Activated T-cell treated with anti-CD3 and anti-CD28 coated beads for 48 hours (primary cell): ENCODE results near the gene SLC5A2.
"Not testable (repeated sequence)": the region's sequence is repeated elsewhere in the genome, so short reads cannot be mapped to it uniquely, and the experiment has no call there.

Experiments used
- DNase-seq: peaks from one replicate; pipeline ENCODE4 v3.0.0-alpha.2; 2020; ENCODE audit warnings: low read depth

Gene SLC5A2

DNA sequence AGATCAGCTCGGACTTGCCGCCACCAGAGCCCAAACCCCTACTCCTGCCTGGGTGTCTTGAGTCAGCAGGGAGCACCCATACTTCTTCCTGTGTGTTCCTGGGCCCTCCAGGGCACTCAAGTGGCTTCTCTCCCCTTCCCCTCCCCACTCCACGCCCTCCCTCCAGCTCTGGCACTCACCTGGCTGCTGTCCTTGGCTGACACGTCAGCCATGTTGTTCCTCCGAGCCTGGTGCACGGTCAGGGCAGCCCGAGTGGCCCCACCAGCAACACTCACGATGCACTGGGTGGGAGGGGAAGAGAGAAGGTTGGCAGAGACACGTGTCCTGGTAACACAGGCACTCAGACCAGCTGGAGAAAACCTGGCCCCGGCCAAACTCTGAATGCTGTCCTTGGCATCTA, 13.7 kb downstream of the SLC5A2 start:
- DNase-seq = no peak

DNA sequence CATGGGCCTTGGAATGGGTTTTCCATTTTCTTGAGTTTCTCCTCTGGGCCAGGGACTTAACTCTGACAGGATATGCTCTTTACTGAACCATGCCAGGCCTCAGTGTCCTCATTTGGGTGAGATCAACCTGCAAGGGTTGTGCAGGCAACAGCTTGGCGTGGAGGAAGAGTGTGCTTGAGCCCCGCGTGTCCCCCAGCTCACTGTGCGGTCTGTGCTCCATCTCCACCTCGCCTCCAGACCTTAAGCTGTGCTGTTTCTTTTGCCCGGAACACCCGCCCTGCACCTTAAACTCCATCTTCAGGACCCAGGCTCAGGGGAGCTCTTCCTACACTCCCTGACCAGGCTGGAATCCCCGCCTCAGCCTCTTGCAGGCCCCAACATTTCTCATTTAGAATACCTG, 15.6 kb downstream of the SLC5A2 start:
- no peak for DNase-seq

DNA sequence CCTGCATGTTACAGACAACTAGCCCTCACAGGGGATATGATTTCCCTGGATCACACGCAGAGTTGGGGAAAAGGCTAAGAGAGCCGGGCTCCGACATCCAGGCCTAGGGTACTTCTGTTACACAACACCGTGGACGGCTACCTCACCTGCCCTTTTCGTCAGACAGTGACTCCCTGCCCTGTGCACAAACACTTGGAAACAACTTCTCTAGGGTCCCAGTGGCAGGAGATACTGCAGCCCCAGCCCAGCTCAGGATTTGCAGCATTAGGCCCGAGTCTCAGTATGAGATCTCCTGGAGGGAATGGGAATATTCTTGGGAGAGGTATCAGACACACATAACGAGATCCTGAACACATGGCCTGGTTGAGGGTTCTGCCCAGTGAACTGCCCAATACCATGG, 17.0 kb downstream of the SLC5A2 start:
- no peak for DNase-seq

DNA sequence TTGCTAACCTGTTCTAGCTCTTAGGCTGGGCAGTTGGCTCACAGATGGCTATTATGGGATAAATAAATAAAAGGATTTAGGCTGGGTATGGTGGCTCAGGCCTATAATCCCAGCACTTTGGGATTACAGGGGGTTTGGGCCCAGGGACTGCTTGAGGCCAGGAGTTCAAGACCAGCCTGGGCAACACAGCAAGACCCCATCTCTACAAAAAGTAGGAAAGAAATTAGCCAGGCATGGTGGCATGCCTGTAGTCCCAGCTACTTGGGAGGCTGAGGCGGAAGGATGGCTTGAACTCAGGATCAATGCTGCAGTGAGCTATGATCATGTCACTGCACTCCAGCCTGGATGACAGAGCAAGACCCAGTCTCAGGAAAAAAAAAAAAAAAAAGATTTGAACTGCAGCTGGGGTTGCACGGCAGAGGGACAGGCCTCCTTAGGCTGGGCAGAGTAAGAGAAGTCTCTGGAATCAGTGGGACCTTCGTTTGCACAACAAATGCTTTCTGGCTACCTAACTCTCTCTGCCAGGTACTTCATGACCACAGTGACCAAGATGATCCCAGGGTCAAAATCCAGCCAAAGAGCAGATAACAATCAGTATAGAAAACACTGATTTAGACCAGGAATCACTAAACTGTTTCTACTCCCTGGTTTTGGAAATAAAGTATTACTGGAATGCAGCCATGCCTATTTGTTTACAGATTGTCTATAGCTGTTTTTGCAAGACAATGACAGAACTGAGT, 18.5 kb downstream of the SLC5A2 start:
- no peak for DNase-seq

DNA sequence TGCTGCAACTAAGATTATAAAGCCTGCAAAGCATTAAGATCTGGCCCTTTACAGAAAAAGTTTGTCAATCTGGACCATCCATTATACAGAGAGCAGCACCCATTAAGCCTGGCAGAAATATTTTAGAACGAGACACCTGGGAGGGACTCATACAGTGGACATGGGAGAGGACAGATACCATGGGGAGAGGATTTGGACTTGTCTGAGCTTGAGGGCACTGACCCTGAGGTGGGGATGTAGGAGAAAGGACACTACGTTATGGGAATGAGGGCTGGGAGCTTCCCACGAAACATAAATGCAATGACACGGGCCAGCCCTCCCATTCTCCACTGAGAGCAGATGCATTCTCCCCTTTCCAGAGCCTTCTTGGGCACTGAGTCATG, 19.0 kb downstream of the SLC5A2 start:
- DNase-seq = no peak

DNA sequence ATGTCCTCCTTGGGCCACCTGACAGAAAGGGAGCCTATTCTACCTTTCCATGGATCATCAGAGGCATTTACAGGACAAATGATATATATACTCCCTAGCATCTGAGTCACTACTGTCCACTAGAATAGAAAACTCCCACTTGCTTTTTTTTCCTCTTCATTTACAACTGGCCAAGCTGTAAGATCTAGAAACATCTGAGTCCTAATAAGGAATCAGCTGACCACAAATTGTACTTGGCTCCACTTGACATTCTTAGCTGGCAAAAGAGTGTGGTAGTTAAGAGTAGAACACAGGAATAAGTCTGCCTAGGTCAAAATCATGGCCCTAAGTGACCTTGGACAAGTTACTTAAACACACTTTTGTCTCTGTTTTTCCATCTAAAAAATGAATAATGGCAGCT, 20.1 kb downstream of the SLC5A2 start:
- no peak for DNase-seq

DNA sequence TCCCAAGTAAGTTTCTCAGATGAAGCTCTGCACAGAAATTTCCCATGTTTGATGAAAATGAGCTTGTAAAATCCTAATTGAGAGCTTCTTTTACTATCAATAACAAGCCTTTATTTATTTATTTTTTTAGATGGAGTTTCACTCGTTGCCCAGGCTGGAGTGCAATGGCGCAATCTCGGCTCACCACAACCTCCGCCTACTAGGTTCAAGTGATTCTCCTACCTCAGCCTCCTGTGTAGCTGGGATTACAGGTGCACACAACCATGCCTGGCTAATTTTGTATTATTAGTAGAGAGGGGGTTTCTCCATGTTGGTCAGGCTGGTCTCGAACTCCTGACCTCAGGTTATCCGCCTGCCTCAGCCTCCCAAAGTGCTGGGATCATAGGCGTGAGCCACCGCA, 20.6 kb downstream of the SLC5A2 start:
- not testable (repeated sequence) for DNase-seq

DNA sequence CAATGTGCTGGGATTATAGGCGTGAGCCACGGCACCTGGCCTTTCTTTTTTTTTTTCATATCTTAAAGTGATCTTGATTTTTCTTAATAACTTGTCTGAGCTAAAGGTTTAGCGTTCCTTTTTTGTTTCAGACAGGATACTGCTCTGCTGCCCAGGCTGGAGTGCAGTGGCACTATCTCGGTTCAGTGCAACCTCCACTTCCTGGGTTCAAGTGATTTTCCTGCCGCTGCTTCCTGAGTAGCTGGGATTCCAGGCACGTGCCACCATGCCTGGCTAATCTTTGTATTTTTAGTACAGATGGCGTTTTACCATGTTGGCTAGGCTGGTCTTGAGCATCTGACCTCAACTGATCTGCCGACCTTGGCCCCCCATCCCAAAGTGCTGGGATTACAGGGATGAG, 21.2 kb downstream of the SLC5A2 start:
- no peak for DNase-seq

DNA sequence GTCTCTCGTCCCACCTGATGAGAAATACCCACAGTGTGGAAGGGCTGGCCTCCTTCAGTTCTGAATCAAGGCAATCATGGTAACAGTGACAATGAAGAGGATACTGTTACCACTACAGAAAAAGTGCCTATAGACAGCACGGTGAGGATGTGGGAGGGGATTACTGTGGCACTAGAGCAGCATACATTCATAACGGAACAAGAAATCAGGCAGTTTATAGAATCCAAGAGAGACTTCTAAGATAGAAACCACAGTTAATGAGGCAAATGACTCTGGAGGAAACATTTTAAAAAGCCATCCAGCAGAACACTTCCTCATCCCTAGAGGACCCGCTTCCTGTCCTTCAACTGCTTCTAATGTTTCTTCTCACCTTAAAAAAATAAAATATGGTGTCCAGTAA, 22.6 kb downstream of the SLC5A2 start:
- DNase-seq = no peak

DNA sequence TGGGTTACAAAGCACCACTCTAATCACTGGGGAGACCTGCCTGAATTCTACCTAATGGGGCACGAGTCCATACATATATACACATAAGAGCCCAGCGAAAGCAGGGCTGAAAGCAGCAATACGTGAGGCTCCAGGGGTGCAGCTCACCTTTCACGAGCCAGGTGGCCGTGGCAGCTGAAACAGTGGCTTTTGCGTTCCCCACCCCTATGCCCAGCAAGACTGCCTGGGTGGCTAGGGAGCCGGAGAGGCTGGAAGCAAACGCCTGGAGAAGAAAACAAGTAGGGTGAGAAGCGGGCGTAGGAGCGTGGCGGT, 24.6 kb downstream of the SLC5A2 start:
- no peak for DNase-seq

DNA sequence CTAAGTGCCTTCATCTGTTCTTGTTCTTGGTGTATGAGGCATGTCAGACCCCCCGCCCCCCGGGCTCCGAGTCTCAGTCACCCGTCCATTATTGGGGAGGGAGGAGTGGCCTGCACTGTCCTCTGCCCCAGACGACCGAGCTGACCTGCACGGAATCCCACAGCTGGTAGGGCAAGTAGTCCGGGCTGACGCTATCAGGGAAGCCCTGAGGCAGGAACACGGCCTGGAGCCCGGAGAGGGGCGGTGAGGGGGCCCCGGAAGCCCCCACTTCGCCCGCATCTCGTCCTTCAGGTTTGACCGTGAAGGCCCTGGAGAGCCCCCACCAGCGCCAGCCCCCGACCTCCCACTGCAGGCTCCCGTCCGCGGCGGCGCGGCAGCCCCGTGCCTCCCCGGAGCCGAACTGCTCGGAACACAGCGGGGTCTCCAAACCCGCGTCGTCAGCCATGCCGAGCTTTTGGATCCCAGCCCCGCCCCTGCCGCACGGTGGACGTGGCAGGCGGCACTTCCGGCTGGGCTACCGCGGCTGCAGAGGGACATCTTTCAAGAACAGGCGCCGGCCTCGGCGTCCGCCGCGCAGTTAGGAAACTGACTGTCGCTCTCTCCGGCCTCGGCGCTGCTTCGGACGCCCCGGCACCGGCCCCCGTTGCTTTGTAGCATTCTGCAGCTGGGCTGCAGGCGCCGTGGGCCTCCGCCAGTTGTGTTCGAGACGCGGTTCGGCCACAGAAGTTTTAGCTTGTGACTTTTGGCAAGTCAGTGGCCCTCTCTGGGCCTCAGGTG, 25.2 kb downstream of the SLC5A2 start, which contains the start of gene RUSF1:
TSS of gene RUSF1 (minus strand) at position 463 of the 777 bp plus-strand sequence. CDS start at position 445, 18 bp downstream.
- DNase-seq = peak; percentile 83

DNA sequence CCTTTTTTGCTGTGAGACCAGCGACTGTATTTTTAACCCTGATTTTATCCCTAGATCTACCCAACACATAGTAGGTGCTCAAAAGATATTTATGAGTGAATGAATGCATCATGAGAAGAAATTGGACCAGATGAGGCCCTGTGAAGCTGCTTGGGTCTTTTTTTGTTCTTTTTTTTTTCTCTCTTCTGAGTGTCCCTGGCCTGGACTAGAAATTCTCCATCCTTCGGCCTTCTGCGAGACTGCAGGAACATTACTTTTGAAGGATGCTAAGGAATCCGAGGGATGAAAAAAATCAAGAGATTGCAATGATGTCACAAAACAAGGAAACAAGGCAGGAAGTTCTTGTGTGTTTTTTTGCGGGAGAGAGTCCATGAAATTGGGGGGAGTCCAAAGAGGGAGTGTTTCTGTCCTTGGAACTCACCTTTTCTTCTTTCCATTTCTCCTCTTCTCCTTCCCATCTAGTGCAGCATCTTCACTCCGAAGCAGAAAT, 25.8 kb downstream of the SLC5A2 start:
- no peak for DNase-seq

DNA sequence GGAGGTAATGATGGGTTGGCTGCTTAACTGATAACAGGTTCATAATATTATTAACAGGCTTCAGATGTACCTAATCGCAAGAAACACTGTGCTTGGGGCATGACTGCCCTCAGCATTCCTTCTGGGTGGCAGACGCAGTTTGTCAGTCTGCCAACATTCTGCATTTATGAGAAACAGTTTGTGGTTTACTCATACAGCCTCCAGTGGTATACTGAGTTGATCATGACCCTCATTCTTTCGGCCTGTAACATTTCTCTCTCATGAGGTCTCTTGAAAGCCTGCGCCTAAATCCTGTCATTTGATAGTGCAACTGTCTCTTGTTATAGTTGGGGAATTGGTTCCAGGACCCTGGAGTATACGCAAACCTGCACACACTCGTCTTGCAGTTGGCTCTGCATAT, 30.2 kb downstream of the SLC5A2 start:
- no peak for DNase-seq

DNA sequence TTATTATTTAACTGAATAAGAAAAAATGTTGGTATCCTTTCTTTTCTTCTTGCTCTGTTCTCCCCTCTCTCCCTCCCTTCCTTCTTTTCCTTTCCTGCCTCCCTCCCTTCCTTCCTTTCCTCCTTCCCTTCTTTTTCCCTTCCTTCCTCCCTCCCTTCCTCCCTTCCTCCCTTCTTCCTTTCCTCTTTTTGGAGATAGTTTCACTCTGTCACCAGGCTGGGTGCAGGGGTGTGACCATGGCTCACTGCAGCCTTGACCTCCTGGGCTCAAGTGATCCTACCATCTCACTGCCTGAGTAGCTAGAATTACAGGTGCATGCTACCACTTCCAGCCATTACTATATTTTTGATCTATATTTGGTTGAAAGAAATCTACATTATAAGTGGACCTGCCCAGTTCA, 31.0 kb downstream of the SLC5A2 start:
- no peak for DNase-seq

DNA sequence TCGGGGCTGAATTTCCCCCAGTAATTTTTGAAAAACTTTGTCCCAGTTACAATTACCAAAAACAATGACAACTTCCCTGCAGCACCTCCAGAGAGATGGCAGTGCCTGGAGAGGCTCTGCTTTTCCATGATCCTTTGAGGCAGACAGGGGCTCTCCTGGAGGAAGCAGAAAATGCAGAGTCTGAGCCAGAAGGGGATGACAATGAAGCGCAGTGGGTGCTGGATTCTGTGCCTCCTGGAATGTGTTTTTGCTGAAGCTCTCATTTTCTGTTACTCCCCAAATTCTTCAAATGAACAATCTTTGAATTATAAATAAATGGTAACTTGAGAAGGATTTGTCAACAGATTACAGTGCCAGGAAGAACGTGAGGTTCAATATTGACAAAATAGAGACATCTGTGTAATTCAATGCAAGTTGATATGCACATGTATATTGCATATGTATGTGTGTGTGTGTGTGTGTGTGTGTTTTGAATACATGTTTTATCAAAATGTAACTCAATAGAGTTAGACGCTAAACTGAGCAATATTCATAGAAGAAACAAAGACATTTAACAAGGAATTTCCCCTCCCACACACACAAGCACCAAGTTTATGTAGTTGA, 35.0 kb downstream of the SLC5A2 start:
- DNase-seq = no peak

DNA sequence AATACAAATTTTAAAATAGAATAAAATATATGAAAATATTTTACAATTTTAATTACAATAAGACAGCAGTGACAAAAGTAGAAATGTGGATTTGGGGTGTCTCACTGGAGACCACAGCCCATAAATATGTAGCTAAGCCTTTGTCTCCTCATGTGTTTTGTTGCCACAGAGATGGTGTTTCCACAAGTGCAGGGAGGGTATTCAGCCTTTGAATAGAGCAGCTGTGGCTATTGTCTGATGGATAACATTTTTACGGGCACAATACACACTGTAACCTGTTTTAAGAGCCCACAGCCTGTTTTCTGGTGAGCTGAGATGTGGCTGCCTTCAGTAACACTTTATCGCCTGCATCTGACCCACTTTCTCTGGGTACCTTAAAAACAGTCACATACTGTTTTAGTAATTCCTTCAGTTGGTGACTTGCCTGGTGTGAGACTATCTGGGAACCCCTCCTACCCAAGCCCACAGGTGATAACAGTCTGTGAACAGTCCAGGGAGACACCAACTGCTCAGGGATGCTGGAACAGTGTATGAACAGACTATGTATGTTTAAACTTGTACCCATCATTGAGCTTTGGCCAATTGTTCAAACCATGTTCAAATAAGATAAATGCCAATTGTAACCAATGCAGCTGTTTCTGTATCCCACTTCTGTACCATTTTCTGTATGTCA, 37.0 kb downstream of the SLC5A2 start:
- DNase-seq = no peak

DNA sequence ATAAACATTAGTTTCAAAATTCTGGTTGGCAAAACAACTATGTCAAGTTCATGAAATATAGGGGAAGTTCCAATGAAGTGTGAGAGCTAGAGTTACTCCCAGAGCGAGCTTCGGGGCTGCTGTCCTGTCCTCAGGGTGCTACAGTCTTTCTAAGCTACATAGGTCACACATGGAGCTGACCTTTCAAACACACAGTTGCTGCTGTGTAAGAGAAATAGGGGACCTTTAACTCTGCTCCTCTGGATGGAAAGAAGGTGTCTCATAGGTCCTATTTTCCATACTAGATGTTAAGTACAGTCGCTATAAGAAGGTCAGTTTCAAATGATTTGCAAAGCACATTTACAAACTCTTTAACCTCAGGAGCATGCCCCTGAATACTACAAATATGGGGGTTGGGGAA, 38.4 kb downstream of the SLC5A2 start:
- DNase-seq = no peak

DNA sequence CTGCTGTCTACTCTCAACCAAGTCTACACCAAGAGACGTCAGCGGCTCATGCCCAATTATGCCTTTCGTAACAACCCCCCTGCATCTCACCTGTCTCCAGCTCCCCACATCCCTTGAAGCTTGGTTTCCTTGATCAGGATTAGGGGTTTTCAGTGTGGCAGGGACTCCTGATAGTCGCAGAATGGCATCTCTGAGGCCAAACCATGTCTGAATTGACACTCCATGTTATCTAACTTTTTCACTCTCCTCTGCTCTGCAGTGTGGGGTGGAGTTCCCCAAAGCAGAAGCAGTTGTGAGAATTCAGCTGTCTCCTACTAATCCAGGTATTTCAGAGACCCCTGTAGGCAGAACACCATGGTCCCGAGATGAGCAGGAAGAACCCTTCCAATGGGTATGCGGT, 39.1 kb downstream of the SLC5A2 start:
- no peak for DNase-seq

DNA sequence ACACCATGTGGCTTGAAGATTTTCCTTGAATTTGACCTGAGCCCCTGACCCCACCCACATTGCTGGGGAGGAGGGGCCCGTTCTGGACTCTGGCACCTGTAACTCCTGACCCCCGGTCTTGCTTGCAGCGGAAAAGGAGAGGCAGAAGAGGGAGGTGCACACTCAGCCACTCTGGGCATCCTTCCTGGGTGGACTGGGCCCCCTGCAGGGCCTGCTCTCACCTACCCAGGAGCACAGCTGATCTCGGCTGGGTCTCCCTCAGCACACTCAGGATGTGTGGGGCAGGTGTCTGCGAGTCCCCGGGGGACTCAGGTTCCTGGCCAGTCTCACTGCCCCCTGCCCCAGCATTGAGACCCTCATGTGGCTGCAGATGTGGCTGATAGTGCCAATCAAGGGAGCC, 40.8 kb downstream of the SLC5A2 start:
- DNase-seq = not testable (repeated sequence)

DNA sequence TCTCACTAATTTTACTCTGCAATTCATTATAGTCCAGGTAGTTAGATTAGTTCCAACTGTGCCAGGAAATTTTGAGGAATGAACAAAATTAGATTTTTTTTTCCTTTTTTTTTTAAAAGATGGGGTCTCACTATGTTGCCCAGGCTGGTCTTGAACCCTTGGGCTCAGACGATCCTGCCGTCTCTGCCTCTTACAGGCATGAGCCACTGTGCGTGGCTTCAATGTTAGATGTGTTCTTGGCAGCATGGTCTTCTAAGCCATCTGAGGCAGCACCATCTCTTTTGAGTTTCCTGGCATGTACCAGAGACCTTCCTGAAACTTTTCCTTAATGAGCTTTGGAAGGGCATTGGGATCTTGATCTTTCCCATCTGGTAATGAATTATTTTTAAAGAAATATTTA, 42.2 kb downstream of the SLC5A2 start:
- DNase-seq = no peak

DNA sequence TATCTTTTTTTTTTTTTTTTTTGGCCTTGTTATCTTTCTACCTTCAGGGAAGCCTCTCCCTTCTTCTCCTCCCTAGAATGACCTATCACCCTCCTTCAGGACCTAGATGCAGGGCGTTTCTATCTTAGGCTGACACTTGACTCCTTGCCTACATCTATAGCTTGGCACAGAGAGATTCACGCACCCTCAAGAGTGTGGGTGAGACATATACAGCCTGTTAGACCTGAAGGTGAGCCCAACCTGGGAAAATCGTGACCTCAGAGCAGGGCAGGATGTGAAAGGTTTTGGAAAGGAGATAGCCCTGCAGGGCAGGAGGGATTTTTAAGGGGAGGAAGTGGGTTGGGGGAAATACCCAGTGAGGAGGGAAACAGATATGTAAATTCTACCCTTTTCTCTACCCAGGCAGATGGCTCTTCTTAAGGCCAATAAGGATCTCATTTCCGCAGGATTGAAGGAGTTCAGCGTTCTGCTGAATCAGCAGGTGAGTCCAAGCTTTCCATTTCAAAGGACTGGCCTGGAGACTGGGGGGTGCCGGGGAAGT, 44.9 kb downstream of the SLC5A2 start, which contains the start of gene AHSP:
TSS of gene AHSP (plus strand) at position 167 of the 541 bp plus-strand sequence. CDS start at position 407, 240 bp downstream.
- DNase-seq = no peak

DNA sequence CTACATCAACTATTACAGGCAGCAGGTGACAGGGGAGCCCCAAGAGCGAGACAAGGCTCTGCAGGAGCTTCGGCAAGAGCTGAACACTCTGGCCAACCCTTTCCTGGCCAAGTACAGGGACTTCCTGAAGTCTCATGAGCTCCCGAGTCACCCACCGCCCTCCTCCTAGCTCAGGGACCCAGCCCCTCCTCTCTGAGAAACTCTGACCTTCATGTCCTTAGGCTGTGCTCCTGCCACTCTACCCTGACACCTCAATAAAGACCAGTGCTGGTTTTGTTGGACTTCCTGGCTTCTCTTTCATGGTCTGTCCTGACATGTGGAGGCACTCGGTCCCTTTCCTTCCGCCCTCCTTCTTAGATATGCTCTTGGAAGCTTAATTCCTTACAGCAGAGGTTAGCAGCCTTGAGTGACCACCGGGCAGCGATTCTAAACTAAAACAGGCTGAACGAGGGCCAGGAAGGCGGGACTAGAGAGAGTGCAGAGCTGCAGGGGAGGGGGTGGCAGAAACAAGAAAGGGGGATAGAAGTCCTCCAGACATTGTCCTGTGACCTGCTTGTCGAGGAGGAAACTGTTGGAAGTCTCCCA, 45.7 kb downstream of the SLC5A2 start:
- no peak for DNase-seq
